MM.1S (cell line): ENCODE measurements around the gene PLGRKT.

Experiments
- DNase-seq: peaks from one replicate; pipeline ENCODE4 v3.0.0-alpha.2; 2015
- H2AFZ ChIP-seq: fragments of 300-600 bp; sonication (generic); 2 replicates; pipeline ENCODE4 v1.6.0; 2016; ENCODE audit warnings: antibody characterized with exemption, low read length
- H3F3A ChIP-seq: fragments of 300-600 bp; sonication (generic); 2 replicates; pipeline ENCODE4 v1.6.1; 2016; ENCODE audit warnings: mild to moderate bottlenecking, antibody characterized with exemption, low read length, moderate library complexity, mixed read lengths; ENCODE audit not compliant: insufficient read depth
- H3K27ac ChIP-seq: fragments of 300-600 bp; sonication (generic); 2 replicates; pipeline ENCODE4 v1.5.1; 2016; ENCODE audit warnings: mild to moderate bottlenecking, low read length
- H3K27me3 ChIP-seq: fragments of 300-600 bp; sonication (generic); replicated peaks from 2 replicates; pipeline ENCODE4 v1.6.0; 2016; ENCODE audit warnings: low read length; ENCODE audit not compliant: insufficient read depth
- H3K36me3 ChIP-seq: fragments of 300-600 bp; sonication (generic); replicated peaks from 2 replicates; pipeline ENCODE4 v1.6.1; 2016; ENCODE audit warnings: mild to moderate bottlenecking, low read length, mixed read lengths; ENCODE audit not compliant: insufficient read depth
- H3K4me1 ChIP-seq: fragments of 300-600 bp; sonication (generic); 2 replicates; pipeline ENCODE4 v1.6.1; 2016; ENCODE audit warnings: low read length, mixed read lengths
- H3K4me2 ChIP-seq: fragments of 300-600 bp; sonication (generic); 2 replicates; pipeline ENCODE4 v1.6.0; 2016; ENCODE audit warnings: low read depth, low read length
- H3K4me3 ChIP-seq: fragments of 300-600 bp; sonication (generic); 2 replicates; pipeline ENCODE4 v1.5.1; 2016; ENCODE audit warnings: low read length, mixed read lengths
- H3K79me2 ChIP-seq: fragments of 300-600 bp; sonication (generic); 2 replicates; pipeline ENCODE4 v1.6.1; 2016; ENCODE audit warnings: mixed run types, low read length, mixed read lengths
- H3K9ac ChIP-seq: fragments of 300-600 bp; sonication (generic); 2 replicates; pipeline ENCODE4 v1.6.1; 2016; ENCODE audit warnings: low read length, mixed read lengths
- H3K9me2 ChIP-seq: fragments of 300-600 bp; sonication (generic); replicated peaks from 2 replicates; pipeline ENCODE4 v1.6.1; 2016; ENCODE audit warnings: mild to moderate bottlenecking, low read length, mixed read lengths; ENCODE audit not compliant: insufficient read depth
- H3K9me3 ChIP-seq: fragments of 300-600 bp; sonication (generic); replicated peaks from 2 replicates; pipeline ENCODE4 v1.6.1; 2016; ENCODE audit warnings: mild to moderate bottlenecking, low read length, mixed read lengths; ENCODE audit not compliant: insufficient read depth
- H4K20me1 ChIP-seq: fragments of 300-600 bp; sonication (generic); 2 replicates; pipeline ENCODE4 v1.6.1; 2016; ENCODE audit warnings: mild to moderate bottlenecking, low read length, moderate library complexity, mixed read lengths; ENCODE audit not compliant: insufficient read depth
- EZH2 ChIP-seq: fragments of 300-600 bp; sonication (generic); optimal IDR thresholded peaks from 2 replicates; pipeline ENCODE3; 2017; ENCODE audit warnings: low read depth, mild to moderate bottlenecking, antibody characterized with exemption, low read length, mixed read lengths
- EZH2phosphoT487 ChIP-seq: fragments of 300-600 bp; sonication (generic); IDR thresholded peaks from 2 replicates; pipeline ENCODE4 v1.6.1; 2018; ENCODE audit warnings: antibody characterized with exemption, low read length
- TF ChIP-seq, protein P1 (sequence below): fragments of 300-600 bp; sonication (generic); IDR thresholded peaks from 2 replicates; pipeline ENCODE4 v1.5.1; 2016; ENCODE audit warnings: antibody characterized with exemption, low read length, mixed read lengths

The PLGRKT gene

DNA sequence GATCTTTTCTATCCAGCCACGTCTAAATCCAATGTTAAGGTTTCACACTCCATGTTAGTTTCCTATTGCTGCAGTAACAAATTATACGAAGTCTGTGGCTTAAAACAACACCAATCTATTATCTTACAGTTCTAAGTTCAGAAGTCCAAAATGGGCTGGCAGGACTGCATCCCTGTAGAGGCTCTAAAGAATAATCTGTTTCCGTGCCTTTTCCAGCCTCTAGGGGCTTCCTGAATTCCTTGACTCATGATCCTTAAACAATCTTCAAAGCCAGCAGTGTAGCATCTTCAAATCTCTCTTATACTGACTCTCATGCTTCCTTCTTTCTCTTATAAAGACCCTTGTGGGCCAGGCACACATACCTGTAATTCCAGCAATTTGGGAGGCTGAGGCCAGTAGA lies 6.8 kb downstream of the PLGRKT start:
- no peaks in the 10 kb centered on the region for H3K27me3 ChIP-seq
- no peak overlapping the region for H3K4me2 ChIP-seq
- H3K4me3 ChIP-seq = no peak overlapping the region
- TF ChIP-seq EZH2phosphoT487 (no peak), EZH2 (no peak)
- TF ChIP-seq, protein P1, sequence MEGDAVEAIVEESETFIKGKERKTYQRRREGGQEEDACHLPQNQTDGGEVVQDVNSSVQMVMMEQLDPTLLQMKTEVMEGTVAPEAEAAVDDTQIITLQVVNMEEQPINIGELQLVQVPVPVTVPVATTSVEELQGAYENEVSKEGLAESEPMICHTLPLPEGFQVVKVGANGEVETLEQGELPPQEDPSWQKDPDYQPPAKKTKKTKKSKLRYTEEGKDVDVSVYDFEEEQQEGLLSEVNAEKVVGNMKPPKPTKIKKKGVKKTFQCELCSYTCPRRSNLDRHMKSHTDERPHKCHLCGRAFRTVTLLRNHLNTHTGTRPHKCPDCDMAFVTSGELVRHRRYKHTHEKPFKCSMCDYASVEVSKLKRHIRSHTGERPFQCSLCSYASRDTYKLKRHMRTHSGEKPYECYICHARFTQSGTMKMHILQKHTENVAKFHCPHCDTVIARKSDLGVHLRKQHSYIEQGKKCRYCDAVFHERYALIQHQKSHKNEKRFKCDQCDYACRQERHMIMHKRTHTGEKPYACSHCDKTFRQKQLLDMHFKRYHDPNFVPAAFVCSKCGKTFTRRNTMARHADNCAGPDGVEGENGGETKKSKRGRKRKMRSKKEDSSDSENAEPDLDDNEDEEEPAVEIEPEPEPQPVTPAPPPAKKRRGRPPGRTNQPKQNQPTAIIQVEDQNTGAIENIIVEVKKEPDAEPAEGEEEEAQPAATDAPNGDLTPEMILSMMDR = no peak
- no peaks in the 10 kb centered on the region for H3K9me2 ChIP-seq
- H4K20me1 ChIP-seq = no peaks in the 10 kb centered on the region
- H3K4me1 ChIP-seq = no peaks in the 10 kb centered on the region
- no peaks in the 10 kb centered on the region for H3K79me2 ChIP-seq
- DNase-seq = no peak
- no peak overlapping the region for H2AFZ ChIP-seq
- H3K27ac ChIP-seq = no peak overlapping the region
- no peaks in the 10 kb centered on the region for H3K36me3 ChIP-seq
- no peak overlapping the region for H3K9ac ChIP-seq
- no peaks in the 10 kb centered on the region for H3K9me3 ChIP-seq
- no peaks in the 10 kb centered on the region for H3F3A ChIP-seq

DNA sequence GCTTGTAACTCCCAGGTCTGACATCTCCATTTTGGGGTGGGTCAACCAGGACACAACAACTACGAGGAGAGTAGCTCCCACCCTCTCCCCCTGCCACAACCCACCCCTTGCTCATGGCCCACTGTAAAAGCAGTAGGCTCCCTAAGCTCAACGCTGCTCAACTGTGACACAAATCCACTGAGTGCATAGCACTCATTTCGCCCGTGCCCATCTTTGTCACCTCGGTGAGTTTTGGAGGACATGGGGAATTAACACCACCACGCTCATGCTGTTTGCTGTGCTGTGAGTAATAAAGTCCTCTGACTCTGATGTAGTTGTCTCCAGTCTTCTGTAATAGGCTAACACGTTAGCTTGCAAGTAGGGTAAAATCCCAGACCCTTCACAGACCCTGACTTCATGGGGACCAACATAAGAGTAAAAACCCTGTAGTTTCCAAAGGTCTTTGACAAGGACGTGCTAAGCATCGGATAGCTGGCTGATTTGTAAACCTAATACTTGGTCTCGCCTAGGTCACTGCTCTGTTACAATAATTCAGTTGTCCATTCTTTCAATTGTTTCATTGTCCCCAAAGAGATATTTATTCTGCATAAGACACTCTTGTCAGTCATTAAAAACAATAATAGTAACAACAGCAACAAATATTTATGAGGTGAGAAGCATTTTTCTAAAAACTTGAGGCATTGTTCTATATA lies 7.7 kb downstream of the PLGRKT start:
- Histone ChIP-seq H3F3A (no peaks in the 10 kb centered on the region), H3K27ac (no peak overlapping the region), H2AFZ (no peak overlapping the region), H3K4me2 (no peak overlapping the region), H3K9ac (no peak overlapping the region), H3K4me3 (no peak overlapping the region), H4K20me1 (no peaks in the 10 kb centered on the region), H3K27me3 (no peaks in the 10 kb centered on the region), H3K79me2 (no peaks in the 10 kb centered on the region), H3K9me3 (no peaks in the 10 kb centered on the region), H3K4me1 (no peaks in the 10 kb centered on the region), H3K36me3 (no peaks in the 10 kb centered on the region), H3K9me2 (no peaks in the 10 kb centered on the region)
- no peak for TF ChIP-seq EZH2phosphoT487
- no peak for DNase-seq

DNA sequence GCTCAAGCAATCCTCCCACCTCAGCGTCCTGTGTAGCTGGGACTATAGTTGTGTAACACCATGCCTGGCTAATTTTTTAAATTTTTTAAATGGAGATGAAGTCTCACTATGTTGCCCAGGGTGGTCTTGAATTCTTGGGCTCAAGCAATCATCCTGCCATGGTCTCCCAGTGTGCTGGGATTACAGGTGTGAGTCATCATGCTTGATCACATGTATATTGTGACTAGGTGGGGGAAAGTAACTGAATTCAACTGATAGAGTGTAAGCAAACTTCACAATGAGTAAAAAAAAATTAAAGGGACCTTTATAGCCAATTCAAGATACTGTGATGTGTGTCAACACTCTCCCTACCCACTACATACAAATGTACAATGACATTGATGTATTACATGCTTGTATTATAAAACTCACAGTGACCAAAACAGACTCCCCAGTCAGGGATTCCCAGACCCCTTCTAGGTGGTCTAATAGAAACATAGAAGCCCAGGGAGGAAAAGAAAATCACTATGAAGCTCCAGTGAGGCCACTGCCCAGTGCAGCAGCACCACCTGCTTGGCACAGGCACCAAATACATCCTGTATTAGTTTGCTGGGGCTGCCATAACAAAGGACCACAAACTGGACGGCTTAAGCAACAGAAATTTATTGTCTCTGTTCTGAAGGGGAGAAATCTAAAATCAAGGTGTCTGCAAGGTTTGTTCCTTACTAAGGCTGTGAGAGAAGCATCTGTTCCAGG lies 8.8 kb downstream of the PLGRKT start:
- Histone ChIP-seq H3K4me3 (no peak overlapping the region), H2AFZ (no peak overlapping the region), H3K4me2 (no peak overlapping the region), H3K9ac (no peak overlapping the region), H3K9me3 (no peaks in the 10 kb centered on the region), H4K20me1 (no peaks in the 10 kb centered on the region), H3K79me2 (no peaks in the 10 kb centered on the region), H3K27ac (no peak overlapping the region), H3K36me3 (no peaks in the 10 kb centered on the region), H3K9me2 (no peaks in the 10 kb centered on the region), H3F3A (no peaks in the 10 kb centered on the region), H3K4me1 (no peaks in the 10 kb centered on the region), H3K27me3 (no peaks in the 10 kb centered on the region)
- DNase-seq = no peak
- TF ChIP-seq, protein P1 = no peak
- TF ChIP-seq EZH2 (no peak), EZH2phosphoT487 (no peak)

DNA sequence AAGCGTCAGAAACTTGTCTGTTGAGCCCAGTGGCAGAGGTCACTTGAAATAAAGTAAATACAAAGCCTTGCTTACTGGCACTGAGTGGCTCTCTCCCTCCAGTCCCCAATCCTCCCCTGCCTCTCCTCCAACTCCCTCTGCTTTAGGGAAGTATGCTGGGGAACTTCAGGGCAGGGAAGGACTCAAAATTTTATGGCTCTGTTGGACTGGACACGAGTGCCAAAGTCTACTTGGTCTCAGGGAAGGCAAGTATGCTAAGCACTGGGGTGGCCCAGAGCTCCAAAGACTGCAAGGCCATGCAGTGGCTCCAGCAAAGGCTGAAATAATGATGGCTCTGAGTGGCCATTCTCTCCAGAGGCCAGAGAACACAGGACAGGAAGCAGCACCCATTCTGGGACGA lies 9.6 kb downstream of the PLGRKT start:
- H3K4me1 ChIP-seq = no peaks in the 10 kb centered on the region
- no peaks in the 10 kb centered on the region for H3K9me3 ChIP-seq
- H3K27ac ChIP-seq = no peak overlapping the region
- no peak overlapping the region for H3K4me2 ChIP-seq
- TF ChIP-seq EZH2 = no peak
- TF ChIP-seq, protein P1 = no peak
- no peak for TF ChIP-seq EZH2phosphoT487
- no peak overlapping the region for H3K9ac ChIP-seq
- no peak for DNase-seq
- H3K79me2 ChIP-seq = no peaks in the 10 kb centered on the region
- no peaks in the 10 kb centered on the region for H3K9me2 ChIP-seq
- no peaks in the 10 kb centered on the region for H3K27me3 ChIP-seq
- no peaks in the 10 kb centered on the region for H4K20me1 ChIP-seq
- no peaks in the 10 kb centered on the region for H3F3A ChIP-seq
- no peak overlapping the region for H2AFZ ChIP-seq
- H3K36me3 ChIP-seq = no peaks in the 10 kb centered on the region
- H3K4me3 ChIP-seq = no peak overlapping the region
